H1 (cell line): Measurements from ENCODE around the gene ZNF366. TPM values are rescaled to one million over a fixed set of nuclear protein-coding genes. Genes with fewer than 3 reads are reported as not detected.

ENCODE experiments used
- CTCF ChIA-PET: fragments of 300-600 bp; sonication (Branson Sonifier 250); formaldehyde crosslinking; loops from one replicate; lab custom pipeline; 2021; ENCODE audit not compliant: partially characterized antibody; lab: Charles Lee
- POLR2A ChIA-PET: fragments of 300-600 bp; sonication (Branson Sonifier 250); formaldehyde crosslinking; loops from one replicate; lab custom pipeline; 2021; ENCODE audit warnings: inconsistent platforms; ENCODE audit not compliant: partially characterized antibody; lab: Charles Lee
- DNase-seq, 2 experiments: peaks; one replicate each; pipeline versions ENCODE4 v3.0.0 to v3.0.0-alpha.2; 2010 to 2022; ENCODE audit warnings: low spot score in 2 of 2, low read depth in 1 of 2, mixed read lengths in 1 of 2
- FAIRE-seq: peaks from 2 replicates; lab custom pipeline; 2011; peaks lifted over from hg19 to GRCh38; lab: Jason Lieb, UNC
- H2AFZ ChIP-seq: 2 replicates; pipeline ENCODE4 v1.8.1; 2012; ENCODE audit warnings: low read length, inconsistent platforms
- H2AK5ac ChIP-seq: 2 replicates; pipeline ENCODE4 v1.6.1; 2013; ENCODE audit warnings: low read depth, low read length
- H2BK120ac ChIP-seq: replicated peaks from 2 replicates; pipeline ENCODE3; 2013; ENCODE audit warnings: low read depth, low read length, inconsistent platforms
- H2BK12ac ChIP-seq: 2 replicates; pipeline ENCODE4 v1.6.1; 2013; ENCODE audit warnings: low read depth, low read length
- H2BK15ac ChIP-seq: 2 replicates; pipeline ENCODE4 v1.6.1; 2013; ENCODE audit warnings: low read length
- H2BK20ac ChIP-seq: 2 replicates; pipeline ENCODE4 v1.6.1; 2013; ENCODE audit warnings: low read length
- H2BK5ac ChIP-seq: 2 replicates; pipeline ENCODE4 v1.6.1; 2013; ENCODE audit warnings: low read depth, low read length
- H3K14ac ChIP-seq: 2 replicates; pipeline ENCODE4 v1.6.1; 2013; ENCODE audit warnings: inconsistent platforms; ENCODE audit not compliant: insufficient read length
- H3K18ac ChIP-seq: 2 replicates; pipeline ENCODE4 v1.6.1; 2013; ENCODE audit warnings: low read length; ENCODE audit errors: extremely low read depth
- H3K23ac ChIP-seq: 2 replicates; pipeline ENCODE4 v1.6.1; 2013; ENCODE audit warnings: inconsistent platforms; ENCODE audit not compliant: insufficient read length
- H3K23me2 ChIP-seq: 2 replicates; pipeline ENCODE4 v1.6.1; 2013; ENCODE audit warnings: low read depth, low read length
- H3K27ac ChIP-seq: 2 replicates; pipeline ENCODE4 v1.6.1; 2011; ENCODE audit warnings: low read depth, low read length, inconsistent platforms
- H3K27me3 ChIP-seq, 4 experiments: replicated peaks in 1 of 4; 1 replicate in 1 of 4; 2 replicates in 3 of 4; pipeline versions ENCODE4 v1.6.1 to v1.8.1; 2011 to 2013; ENCODE audit warnings: low read length in 3 of 4, mild to moderate bottlenecking in 3 of 4, inconsistent platforms in 2 of 4, mixed read lengths in 2 of 4, moderate library complexity in 1 of 4; ENCODE audit not compliant: control insufficient read depth in 3 of 4, insufficient read depth in 3 of 4; ENCODE audit errors: extremely low read depth in 1 of 4
- H3K36me3 ChIP-seq, 4 experiments: 2 replicates each; pipeline versions ENCODE4 v1.6.1 to v1.8.1; 2011 to 2013; ENCODE audit warnings: mild to moderate bottlenecking in 4 of 4, low read length in 3 of 4, moderate library complexity in 2 of 4, control low read depth in 1 of 4, inconsistent platforms in 1 of 4; ENCODE audit not compliant: insufficient read depth in 4 of 4, control insufficient read depth in 2 of 4
- H3K4ac ChIP-seq: replicated peaks from 2 replicates; pipeline ENCODE3; 2013; ENCODE audit warnings: low read length, low read depth, mixed read lengths, inconsistent platforms; ENCODE audit not compliant: insufficient read length
- H3K4me1 ChIP-seq, 4 experiments: replicated peaks in 1 of 4; 1 replicate in 1 of 4; 2 replicates in 3 of 4; pipeline versions ENCODE4 v1.6.1 to v1.8.1; 2011 to 2013; ENCODE audit warnings: low read length in 3 of 4, inconsistent platforms in 2 of 4, mixed read lengths in 1 of 4; ENCODE audit not compliant: insufficient read depth in 4 of 4, control insufficient read depth in 3 of 4
- H3K4me2 ChIP-seq, 2 experiments: 2 replicates each; pipeline versions ENCODE4 v1.6.1 to v1.8.1; 2011 to 2013; ENCODE audit warnings: low read depth in 2 of 2, low read length in 2 of 2, control low read depth in 1 of 2, inconsistent platforms in 1 of 2, mild to moderate bottlenecking in 1 of 2; ENCODE audit not compliant: insufficient read depth in 1 of 2
- H3K4me3 ChIP-seq, 4 experiments: fragments of 200-600, 300-600 bp in 1 of 4; sonication (generic), shearing (Covaris generic), sonication (Bioruptor Twin) in 1 of 4; 2 replicates each; pipeline versions ENCODE4 v1.5.1 to v1.8.1; 2011 to 2016; ENCODE audit warnings: low read length in 4 of 4, low read depth in 3 of 4, control low read depth in 2 of 4, inconsistent platforms in 2 of 4, mild to moderate bottlenecking in 2 of 4, mixed read lengths in 1 of 4, moderate library complexity in 1 of 4; ENCODE audit not compliant: insufficient read depth in 2 of 4; ENCODE audit errors: extremely low read depth in 1 of 4
- H3K56ac ChIP-seq: replicated peaks from 2 replicates; pipeline ENCODE3; 2013; ENCODE audit warnings: low read depth, mild to moderate bottlenecking, mixed read lengths, low read length, inconsistent platforms; ENCODE audit not compliant: insufficient read length
- H3K79me1 ChIP-seq: 2 replicates; pipeline ENCODE4 v1.6.1; 2013; ENCODE audit warnings: low read depth, low read length, control low read depth
- H3K79me2 ChIP-seq, 2 experiments: 2 replicates each; pipeline versions ENCODE4 v1.6.1 to v1.8.1; 2012 to 2013; ENCODE audit warnings: low read length in 2 of 2, mild to moderate bottlenecking in 2 of 2, inconsistent platforms in 1 of 2; ENCODE audit not compliant: insufficient read depth in 2 of 2, control insufficient read depth in 1 of 2
- H3K9ac ChIP-seq, 4 experiments: replicated peaks in 1 of 4; 1 replicate in 1 of 4; 2 replicates in 3 of 4; pipeline versions ENCODE4 v1.6.1 to v1.8.1; 2011 to 2013; ENCODE audit warnings: low read depth in 3 of 4, low read length in 3 of 4, control low read depth in 2 of 4, mild to moderate bottlenecking in 2 of 4, moderate library complexity in 2 of 4, inconsistent platforms in 1 of 4; ENCODE audit errors: extremely low read depth in 1 of 4
- H3K9me3 ChIP-seq, 2 experiments: 2 replicates each; pipeline versions ENCODE4 v1.6.1 to v1.8.1; 2012 to 2013; ENCODE audit warnings: mild to moderate bottlenecking in 2 of 2, moderate library complexity in 2 of 2, control low read depth in 1 of 2, inconsistent platforms in 1 of 2, low read depth in 1 of 2, low read length in 1 of 2, mixed read lengths in 1 of 2; ENCODE audit not compliant: insufficient read depth in 2 of 2
- H4K20me1 ChIP-seq, 2 experiments: replicated peaks in 1 of 2; 2 replicates each; pipeline versions ENCODE3 to v1.8.1; 2011 to 2013; ENCODE audit warnings: inconsistent platforms in 2 of 2, low read length in 2 of 2, mild to moderate bottlenecking in 1 of 2; ENCODE audit not compliant: insufficient read depth in 2 of 2, control insufficient read depth in 1 of 2
- H4K5ac ChIP-seq: 2 replicates; pipeline ENCODE4 v1.6.1; 2013; ENCODE audit warnings: low read length, low read depth, mixed read lengths, inconsistent platforms; ENCODE audit not compliant: insufficient read length
- H4K8ac ChIP-seq: 2 replicates; pipeline ENCODE4 v1.8.0; 2013; ENCODE audit warnings: mild to moderate bottlenecking, moderate library complexity, low read length, inconsistent platforms; ENCODE audit not compliant: insufficient read depth; ENCODE audit errors: extremely low read depth
- H4K91ac ChIP-seq: replicated peaks from 2 replicates; pipeline ENCODE3; 2013; ENCODE audit warnings: low read length, mixed read lengths, inconsistent platforms; ENCODE audit not compliant: insufficient read length
- EGR1 ChIP-seq: IDR thresholded peaks from 2 replicates; pipeline ENCODE4 v1.6.1; 2011; ENCODE audit warnings: low read depth, low read length, borderline replicate concordance
- EZH2 ChIP-seq: fragments of 200-600 bp; sonication (generic); IDR thresholded peaks from 2 replicates; pipeline ENCODE4 v1.7.1; 2012; ENCODE audit warnings: low read depth, mild to moderate bottlenecking, moderate library complexity, low read length, inconsistent platforms; ENCODE audit not compliant: severe bottlenecking
- GABPA ChIP-seq: IDR thresholded peaks from 2 replicates; pipeline ENCODE4 v1.6.1; 2011; ENCODE audit warnings: mild to moderate bottlenecking, low read length, moderate library complexity, borderline replicate concordance; ENCODE audit not compliant: insufficient read depth
- HDAC2 ChIP-seq, 2 experiments: fragments of 300-600 bp in 1 of 2; sonication (generic) in 1 of 2; IDR thresholded peaks; 2 replicates each; pipeline ENCODE4 v1.6.1; 2011 to 2012; ENCODE audit warnings: low read depth in 2 of 2, low read length in 2 of 2, mild to moderate bottlenecking in 2 of 2, moderate library complexity in 2 of 2, borderline replicate concordance in 1 of 2, inconsistent platforms in 1 of 2
- RAD21 ChIP-seq, 2 experiments: IDR thresholded peaks in 1 of 2; conservative IDR thresholded peaks in 1 of 2; 2 replicates each; pipeline ENCODE4 v1.6.1; 2011; ENCODE audit warnings: low read depth in 2 of 2, low read length in 2 of 2, improper control_type of control experiment in 1 of 2, inconsistent platforms in 1 of 2, mild to moderate bottlenecking in 1 of 2, moderate library complexity in 1 of 2
- YY1 ChIP-seq: IDR thresholded peaks from 2 replicates; pipeline ENCODE4 v1.6.1; 2011; ENCODE audit warnings: low read depth, mild to moderate bottlenecking, low read length
- WGBS, 2 experiments: shearing (Covaris generic) in 1 of 2; methylation state at CpG; one replicate each; pipeline versions ENCODE4 v1.1.6 to v1.1.7; 2013 to 2015; ENCODE audit warnings: low lambda C conversion rate in 2 of 2, mixed read lengths in 2 of 2, inconsistent platforms in 1 of 2, low coverage in 1 of 2, missing lambda C conversion rate in 1 of 2; ENCODE audit not compliant: insufficient replicate concordance in 2 of 2, insufficient coverage in 1 of 2, insufficient read length in 1 of 2; ENCODE audit errors: extremely low coverage in 1 of 2, missing lambda C conversion rate in 1 of 2; 5-methylcytosine and 5-hydroxymethylcytosine counted together
- polyA plus RNA-seq, 7 experiments: library from polyadenylated mRNA; depleted of rRNA in 3 of 7; stranded (reverse) in 5 of 7; unstranded in 2 of 7; fragments of >200 nt in 5 of 7; fragments of 200-250 nt in 2 of 7; gene quantifications; 1 replicate in 5 of 7; 2 replicates in 1 of 7; 4 replicates in 1 of 7; pipeline versions ENCODE4 v1.2.1 to v1.2.3, GENCODE V29; 2011 to 2013; ENCODE audit warnings: missing spikeins in 2 of 7, mixed read lengths in 2 of 7
- total RNA-seq: library from RNA; stranded (reverse); fragmentation: NEBNext Ultra II Directional; extraction: Animal tissue kit (Norgen Biotek cat#: 25700); gene quantifications from 2 replicates; pipeline ENCODE4 v1.2.1, GENCODE V29; 2021

Gene ZNF366
- total and polyA plus RNA-seq, 2 of the 8 experiments (the other 6 are each of a cell fraction or from before 2014, with no cell fraction given) = not detected

GRCh38 chr5:72479921-72480320 is 27.3 kb downstream of the ZNF366 start:
- Histone ChIP-seq H2AFZ (no peak overlapping the region), H2BK120ac (no peak overlapping the region), H3K23ac (no peak overlapping the region), H2BK5ac (no peak overlapping the region), H4K8ac (no peak overlapping the region), H4K5ac (no peak overlapping the region), H2BK15ac (no peak overlapping the region), H4K20me1 (no peaks in the 10 kb centered on the region), H3K4me1 (no peaks in the 10 kb centered on the region), H3K4me2 (no peak overlapping the region), H2BK12ac (no peak overlapping the region), H3K79me1 (no peaks in the 10 kb centered on the region), H3K18ac (no peak overlapping the region), H3K9ac (no peak overlapping the region), H2AK5ac (no peak overlapping the region), H3K79me2 (no peaks in the 10 kb centered on the region), H3K4me3 (no peak overlapping the region), H2BK20ac (no peak overlapping the region), H4K91ac (no peak overlapping the region), H3K23me2 (no peaks in the 10 kb centered on the region), H3K56ac (no peak overlapping the region), H3K9me3 (no peaks in the 10 kb centered on the region), H3K27me3 (no peaks in the 10 kb centered on the region), H3K4ac (no peak overlapping the region), H3K14ac (no peak overlapping the region), H3K36me3 (no peaks in the 10 kb centered on the region), H3K27ac (no peak overlapping the region)
- 91% methylated on average over 1 of the region's 1 CpG; no CpG with 5 or more reads in 1 of the 2 experiments for whole genome bisulfite sequencing, 2 experiments
- ChIA-PET CTCF (no interaction called here), POLR2A (no interaction called here)
- DNase-seq = no peak
- FAIRE-seq = no peak
- TF ChIP-seq RAD21 (IDR thresholded peaks at IDR 0.05 in 1 of 2, conservative IDR thresholded peaks at IDR 0.05 in 1 of 2; ENCODE audit: low read depth in 2 of 2, low read length in 2 of 2) = no peak
- TF ChIP-seq YY1 = no peak
- TF ChIP-seq GABPA = no peak
- no peak for TF ChIP-seq EGR1
- TF ChIP-seq EZH2 = no peak
- no peak for TF ChIP-seq HDAC2 (IDR thresholded peaks at IDR 0.05; ENCODE audit: borderline replicate concordance in 1 of 2, low read depth in 2 of 2, low read length in 2 of 2)
